Right lobe of liver (tissue), 6 donors: ENCODE results near the gene RHOT2. TPM values are rescaled to one million over a fixed set of nuclear protein-coding genes. Genes with fewer than 3 reads are reported as not detected.

ENCODE experiments used
- ATAC-seq, 4 donors: fragments of 200-7000 bp; cut with Tn5 transposase; one replicate each; pipeline ENCODE4 v1.9.1; 2020; ENCODE audit warnings: mild to moderate bottlenecking in 4 of 4, moderate library complexity in 4 of 4
- DNase-seq, 3 donors: peaks; one replicate each; pipeline ENCODE4 v3.0.0-alpha.2; 2020
- H3K27ac ChIP-seq, 3 donors: fragments of 200-600 bp; one replicate each; pipeline ENCODE4 v1.8.0; 2022
- H3K27me3 ChIP-seq, 2 donors: fragments of 200-600 bp; one replicate each; pipeline ENCODE4 v1.8.0; 2022
- H3K36me3 ChIP-seq, 4 donors: fragments of 200-600 bp; sonication (generic) in 1 of 4; one replicate each; pipeline versions ENCODE4 v1.5.1 to v1.8.0; 2017 to 2022; ENCODE audit warnings: control low read depth in 1 of 4
- H3K4me1 ChIP-seq, 4 donors: fragments of 200-600 bp; sonication (generic) in 1 of 4; one replicate each; pipeline versions ENCODE4 v1.5.1 to v1.8.0; 2017 to 2022; ENCODE audit warnings: control low read depth in 1 of 4
- H3K4me3 ChIP-seq, 3 donors: fragments of 200-600 bp; one replicate each; pipeline ENCODE4 v1.8.0; 2022
- H3K9me3 ChIP-seq, 4 donors: fragments of 200-600 bp; sonication (generic) in 1 of 4; one replicate each; pipeline versions ENCODE4 v1.5.1 to v1.8.0; 2017 to 2022; ENCODE audit warnings: control low read depth in 1 of 4
- CTCF ChIP-seq, 4 donors: fragments of 200-600 bp in 3 of 4; fragments of 450-650 bp in 1 of 4; IDR thresholded peaks; one replicate each; pipeline versions ENCODE4 v1.5.1 to v1.8.0; 2016 to 2022; ENCODE audit warnings: antibody characterized with exemption in 4 of 4, mild to moderate bottlenecking in 2 of 4
- POLR2A ChIP-seq: fragments of 450-650 bp; IDR thresholded peaks from one replicate; pipeline ENCODE4 v1.6.1; 2017; ENCODE audit warnings: antibody characterized with exemption, mild to moderate bottlenecking
- WGBS: methylation state at CpG from one replicate; pipeline ENCODE4 v1.1.6; 2018; ENCODE audit warnings: low coverage, low lambda C conversion rate; ENCODE audit not compliant: insufficient coverage; ENCODE audit errors: missing lambda C conversion rate; 5-methylcytosine and 5-hydroxymethylcytosine counted together
- intact Hi-C, 2 donors: fragments of 100-400 bp; cut with DNase I; formaldehyde crosslinking; loops; one replicate each; pipeline versions ENCODE4 v1.11.2 to v1.14.1; 2022
- total RNA-seq, 6 experiments: library from RNA; depleted of rRNA in 2 of 6; stranded (reverse); fragments of >200 nt in 2 of 6; fragmentation: NEBNext Ultra II Directional in 3 of 6; extraction: Animal tissue kit (Norgen Biotek cat#: 25700) in 3 of 6; gene quantifications; one replicate each; pipeline versions ENCODE4 v1.1.0 to v1.2.4, GENCODE V29; 2016 to 2023
- donor health status: DM: no; HTN: yes; CAD: no.
- donor health status: DM: no; HTN: no; CAD: no.
- donor health status: DM: no; HTN: no; CAD: no.
- donor health status: DM: no; HTN: yes; CAD: no.
- donor health status: DM: no; HTN: yes; CAD: no.

The RHOT2 gene
- total RNA-seq, 6 experiments from 2014 or later: 28.5 to 44.8 (median 40.3) TPM

- Histone ChIP-seq H3K27me3 (no peaks in the 10 kb centered on the region), H3K4me1 (peaks cover 0 to 33% (median 5%) of the 10 kb centered on the region in 4 donors), H3K36me3 (no peaks in the 10 kb centered on the region), H3K9me3 (no peaks in the 10 kb centered on the region), H3K4me3 (no peak overlapping the region), H3K27ac (no peak overlapping the region)
- no peak for TF ChIP-seq POLR2A
- no peak for TF ChIP-seq CTCF (IDR thresholded peaks at IDR 0.05)
- no peak for ATAC-seq
- WGBS: no CpG with 5 or more reads among the region's 32 CpGs
- intact Hi-C loops: no loop called here
- DNase-seq: no peak
Observed at GRCh38 chr16:717450-718245, 49.7 kb downstream of the RHOT2 start.

GRCh38 chr16:718389-718788 lies 50.5 kb downstream of the RHOT2 start:
- Histone ChIP-seq H3K27me3 (no peaks in the 10 kb centered on the region), H3K4me1 (peaks cover 0 to 33% (median 5%) of the 10 kb centered on the region in 4 donors), H3K27ac (no peak overlapping the region), H3K9me3 (no peaks in the 10 kb centered on the region), H3K4me3 (no peak overlapping the region), H3K36me3 (no peaks in the 10 kb centered on the region)
- no peak for DNase-seq
- intact Hi-C loops: no loop called here
- ATAC-seq: no peak
- TF ChIP-seq CTCF (IDR thresholded peaks at IDR 0.05) (no peak), POLR2A (no peak)
- no CpG with 5 or more reads among the region's 9 CpGs for WGBS

- ATAC-seq (no peak), DNase-seq (no peak)
- TF ChIP-seq CTCF (IDR thresholded peaks at IDR 0.05) (no peak), POLR2A (no peak)
- Histone ChIP-seq H3K27me3 (no peaks in the 10 kb centered on the region), H3K36me3 (no peaks in the 10 kb centered on the region), H3K27ac (no peak overlapping the region), H3K4me3 (no peak overlapping the region), H3K9me3 (no peaks in the 10 kb centered on the region), H3K4me1 (peaks cover 0 to 33% (median 5%) of the 10 kb centered on the region in 4 donors)
- WGBS: 89% methylated on average over 6 of the region's 6 CpGs
- intact Hi-C loops: no loop called here
Observed at GRCh38 chr16:718922-719321, 51.0 kb downstream of the RHOT2 start.

GRCh38 chr16:719815-720446 lies 52.0 kb downstream of the RHOT2 start:
- H3K4me3 ChIP-seq: peak overlapping the region; percentile 83 to 94 (median 89)
- ATAC-seq (no peak), DNase-seq (no peak)
- WGBS: 44% methylated on average over 3 of the region's 16 CpGs
- peaks cover 0 to 27% (median 5%) of the 10 kb centered on the region in 4 donors for H3K4me1 ChIP-seq
- H3K36me3 ChIP-seq: no peaks in the 10 kb centered on the region
- H3K27me3 ChIP-seq: no peaks in the 10 kb centered on the region
- TF ChIP-seq CTCF (IDR thresholded peaks at IDR 0.05) (no peak), POLR2A (no peak)
- no peaks in the 10 kb centered on the region for H3K9me3 ChIP-seq
- no peak overlapping the region for H3K27ac ChIP-seq
- intact Hi-C loops: no loop called here
